Stomach (tissue), 4 donors: Measurements from ENCODE around the gene RPTOR.

Source experiments
- POLR2A ChIP-seq, 4 donors: fragments of 450-650 bp; IDR thresholded peaks; one replicate each; pipeline ENCODE4 v1.6.1; 2016; ENCODE audit warnings: antibody characterized with exemption in 4 of 4, control low read depth in 2 of 4, mild to moderate bottlenecking in 1 of 4, moderate library complexity in 1 of 4
- TF ChIP-seq, protein P1 (sequence below), 7 experiments: fragments of 450-650 bp in 4 of 7; fragments of 200-600 bp in 3 of 7; sonication (generic) in 3 of 7; IDR thresholded peaks; one replicate each; pipeline ENCODE4 v1.5.1; 2016 to 2019; ENCODE audit warnings: antibody characterized with exemption in 7 of 7, control low read depth in 2 of 7, mild to moderate bottlenecking in 1 of 7

- TF ChIP-seq, protein P1, sequence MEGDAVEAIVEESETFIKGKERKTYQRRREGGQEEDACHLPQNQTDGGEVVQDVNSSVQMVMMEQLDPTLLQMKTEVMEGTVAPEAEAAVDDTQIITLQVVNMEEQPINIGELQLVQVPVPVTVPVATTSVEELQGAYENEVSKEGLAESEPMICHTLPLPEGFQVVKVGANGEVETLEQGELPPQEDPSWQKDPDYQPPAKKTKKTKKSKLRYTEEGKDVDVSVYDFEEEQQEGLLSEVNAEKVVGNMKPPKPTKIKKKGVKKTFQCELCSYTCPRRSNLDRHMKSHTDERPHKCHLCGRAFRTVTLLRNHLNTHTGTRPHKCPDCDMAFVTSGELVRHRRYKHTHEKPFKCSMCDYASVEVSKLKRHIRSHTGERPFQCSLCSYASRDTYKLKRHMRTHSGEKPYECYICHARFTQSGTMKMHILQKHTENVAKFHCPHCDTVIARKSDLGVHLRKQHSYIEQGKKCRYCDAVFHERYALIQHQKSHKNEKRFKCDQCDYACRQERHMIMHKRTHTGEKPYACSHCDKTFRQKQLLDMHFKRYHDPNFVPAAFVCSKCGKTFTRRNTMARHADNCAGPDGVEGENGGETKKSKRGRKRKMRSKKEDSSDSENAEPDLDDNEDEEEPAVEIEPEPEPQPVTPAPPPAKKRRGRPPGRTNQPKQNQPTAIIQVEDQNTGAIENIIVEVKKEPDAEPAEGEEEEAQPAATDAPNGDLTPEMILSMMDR (IDR thresholded peaks at IDR 0.05), result no peak
- TF ChIP-seq POLR2A (IDR thresholded peaks at IDR 0.05), result no peak
These were observed 281.8 kb downstream of the RPTOR start for GRCh38 chr17:80826346-80826954.
